ENCODE measurements around the gene TSPAN3.

DNA sequence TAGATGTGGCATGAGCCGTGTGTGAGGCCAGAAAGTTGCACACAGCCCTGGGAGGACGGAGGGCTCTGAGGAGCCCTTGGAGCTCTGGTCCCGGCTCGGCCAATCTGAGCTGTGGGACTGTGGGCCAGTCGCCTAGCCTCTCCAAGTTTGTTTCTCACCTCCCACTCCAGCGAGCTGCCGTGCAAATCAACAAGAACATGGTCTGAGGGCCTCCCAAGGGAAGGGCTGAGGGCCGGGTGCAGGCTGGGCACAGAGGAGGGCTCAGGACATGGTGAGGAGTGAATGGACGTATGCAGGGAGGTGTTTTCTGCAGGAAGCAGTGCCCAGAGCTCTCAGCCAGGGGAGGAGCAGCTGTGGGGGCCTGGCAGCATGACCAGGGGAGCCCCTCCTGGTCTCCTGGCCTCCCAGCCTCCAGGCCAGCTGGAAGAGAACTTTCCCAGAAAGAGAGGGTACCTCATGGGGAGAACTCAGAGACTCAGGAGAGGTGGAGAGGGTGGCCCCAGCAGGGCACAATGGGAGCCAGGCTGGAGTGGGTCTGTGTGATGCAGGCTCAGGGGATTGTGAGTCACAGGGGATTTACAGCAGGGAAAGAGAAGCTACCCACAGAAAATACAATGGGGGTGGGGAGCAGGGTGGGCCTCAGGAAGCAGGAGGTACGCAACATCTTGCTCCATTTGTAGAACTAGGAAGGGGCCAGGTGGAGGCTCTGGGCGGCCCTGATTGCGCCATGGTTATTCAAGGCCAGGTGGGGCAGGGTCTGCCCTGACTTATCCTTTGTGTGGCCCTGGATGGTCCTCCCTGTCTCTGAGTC, 51.2 kb downstream of the TSPAN3 start:
- no peak for TF ChIP-seq POLR2A (IDR thresholded peaks at IDR 0.05)
- TF ChIP-seq, protein P1, sequence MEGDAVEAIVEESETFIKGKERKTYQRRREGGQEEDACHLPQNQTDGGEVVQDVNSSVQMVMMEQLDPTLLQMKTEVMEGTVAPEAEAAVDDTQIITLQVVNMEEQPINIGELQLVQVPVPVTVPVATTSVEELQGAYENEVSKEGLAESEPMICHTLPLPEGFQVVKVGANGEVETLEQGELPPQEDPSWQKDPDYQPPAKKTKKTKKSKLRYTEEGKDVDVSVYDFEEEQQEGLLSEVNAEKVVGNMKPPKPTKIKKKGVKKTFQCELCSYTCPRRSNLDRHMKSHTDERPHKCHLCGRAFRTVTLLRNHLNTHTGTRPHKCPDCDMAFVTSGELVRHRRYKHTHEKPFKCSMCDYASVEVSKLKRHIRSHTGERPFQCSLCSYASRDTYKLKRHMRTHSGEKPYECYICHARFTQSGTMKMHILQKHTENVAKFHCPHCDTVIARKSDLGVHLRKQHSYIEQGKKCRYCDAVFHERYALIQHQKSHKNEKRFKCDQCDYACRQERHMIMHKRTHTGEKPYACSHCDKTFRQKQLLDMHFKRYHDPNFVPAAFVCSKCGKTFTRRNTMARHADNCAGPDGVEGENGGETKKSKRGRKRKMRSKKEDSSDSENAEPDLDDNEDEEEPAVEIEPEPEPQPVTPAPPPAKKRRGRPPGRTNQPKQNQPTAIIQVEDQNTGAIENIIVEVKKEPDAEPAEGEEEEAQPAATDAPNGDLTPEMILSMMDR (IDR thresholded peaks at IDR 0.05) = no peak
- no peak for TF ChIP-seq POLR2AphosphoS5 (IDR thresholded peaks at IDR 0.05)
